PFSK-1 (cell line): ENCODE measurements around the gene HHIP.

Source experiments
- POLR2AphosphoS5 ChIP-seq: IDR thresholded peaks from 2 replicates; pipeline ENCODE4 v1.6.1; 2012; ENCODE audit warnings: low read depth, mild to moderate bottlenecking, control low read depth, low read length, moderate library complexity
- REST ChIP-seq, 2 experiments: IDR thresholded peaks; 2 replicates each; pipeline versions ENCODE4 v1.6.1 to v1.8.0; 2011 to 2012; ENCODE audit warnings: low read depth in 2 of 2, low read length in 2 of 2, control low read depth in 1 of 2, inconsistent platforms in 1 of 2, mild to moderate bottlenecking in 1 of 2, moderate library complexity in 1 of 2; ENCODE audit not compliant: insufficient read depth in 1 of 2

DNA sequence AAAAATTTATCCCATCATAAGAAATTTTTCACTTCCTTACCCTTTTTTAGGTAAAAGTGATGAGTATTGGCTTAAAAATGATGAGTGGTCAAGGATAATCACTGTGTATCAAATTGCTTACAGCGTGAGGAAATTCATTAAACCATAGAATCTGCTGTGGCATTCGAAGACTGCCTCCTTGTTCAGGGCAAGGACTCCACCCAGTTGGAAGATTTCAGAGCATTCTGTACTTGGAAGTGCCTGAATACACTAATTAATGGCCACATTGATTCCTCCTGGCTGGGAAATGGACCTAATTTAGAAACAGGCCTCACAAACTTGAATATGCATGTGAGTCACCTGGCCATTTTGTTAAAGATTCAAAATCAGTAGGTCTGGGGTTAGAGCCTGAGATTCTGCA, 83.2 kb downstream of the HHIP start:
- TF ChIP-seq REST (IDR thresholded peaks at IDR 0.05; ENCODE audit: insufficient read depth in 1 of 2, low read depth in 2 of 2, low read length in 2 of 2) (no peak), POLR2AphosphoS5 (no peak)
